Panc1 (cell line): ENCODE measurements around the gene TMEM271. TPM values are rescaled to one million over a fixed set of nuclear protein-coding genes. Genes with fewer than 3 reads are reported as not detected.

Experiments used
- ATAC-seq: fragments of 200-7000 bp; cut with Tn5 transposase; 2 replicates; pipeline ENCODE4 v1.9.1; 2020; ENCODE audit warnings: mild to moderate bottlenecking, moderate library complexity
- BruUV-seq: library from RNA; stranded (reverse); fragments of 400-500 nt; replicated peaks from 2 replicates; lab custom pipeline; 2021; lab: Mats Ljungman, UMichigan
- CTCF ChIA-PET: fragments of 300-600 bp; sonication (Branson Sonifier 250); formaldehyde crosslinking; loops from one replicate; lab custom pipeline; 2022; ENCODE audit warnings: antibody characterized with exemption; lab: Charles Lee
- POLR2A ChIA-PET: fragments of 300-600 bp; sonication (Branson Sonifier 250); formaldehyde crosslinking; loops from one replicate; lab custom pipeline; 2022; ENCODE audit warnings: antibody characterized with exemption; lab: Charles Lee
- DNase-seq: peaks from one replicate; pipeline ENCODE4 v3.0.0-alpha.2; 2010; ENCODE audit warnings: low read depth, low spot score
- H3K27ac ChIP-seq: 2 replicates; pipeline ENCODE4 v1.5.1; 2011; ENCODE audit warnings: mild to moderate bottlenecking, low read length, inconsistent platforms
- H3K27me3 ChIP-seq: fragments of 200-500 bp; sonication (Bioruptor generic); 2 replicates; pipeline ENCODE4 v1.6.0; 2014; ENCODE audit warnings: low read length, inconsistent platforms; ENCODE audit not compliant: control insufficient read depth, insufficient read depth
- H3K36me3 ChIP-seq: fragments of 200-500 bp; sonication (Bioruptor generic); 2 replicates; pipeline ENCODE4 v1.5.1; 2014; ENCODE audit warnings: inconsistent platforms, mild to moderate bottlenecking, low read length, moderate library complexity; ENCODE audit not compliant: control insufficient read depth, insufficient read depth
- H3K4me1 ChIP-seq: 2 replicates; pipeline ENCODE4 v1.5.1; 2011; ENCODE audit warnings: inconsistent platforms, mild to moderate bottlenecking, low read length, moderate library complexity; ENCODE audit not compliant: control insufficient read depth, insufficient read depth
- H3K4me3 ChIP-seq, 2 experiments: 2 replicates each; pipeline ENCODE4 v1.5.1; 2011 to 2012; ENCODE audit warnings: low read depth in 2 of 2, low read length in 2 of 2, mild to moderate bottlenecking in 2 of 2, inconsistent platforms in 1 of 2, moderate library complexity in 1 of 2
- H3K9me3 ChIP-seq: fragments of 200-500 bp; sonication (Bioruptor generic); 2 replicates; pipeline ENCODE4 v1.5.1; 2014; ENCODE audit warnings: low read depth, mild to moderate bottlenecking, inconsistent platforms, low read length, moderate library complexity; ENCODE audit not compliant: control insufficient read depth, insufficient read depth
- POLR2AphosphoS5 ChIP-seq: IDR thresholded peaks from 2 replicates; pipeline ENCODE4 v1.6.1; 2012; ENCODE audit warnings: mild to moderate bottlenecking, low read depth, low read length, moderate library complexity
- SIN3A ChIP-seq: IDR thresholded peaks from 2 replicates; pipeline ENCODE4 v1.6.1; 2012; ENCODE audit warnings: low read depth, mild to moderate bottlenecking, low read length, moderate library complexity, borderline replicate concordance; ENCODE audit not compliant: insufficient read depth
- TCF7L2 ChIP-seq: IDR thresholded peaks from 2 replicates; pipeline ENCODE4 v1.6.1; 2011; ENCODE audit warnings: mild to moderate bottlenecking, low read depth, low read length, inconsistent platforms
- in situ Hi-C: cut with HindIII; loops from 2 replicates; pipeline ENCODE4 v1.10.0; 2016; ENCODE audit warnings: low sequenced_read_pairs, low pct_unique_long_range_greater_than_20kb
- intact Hi-C: fragments of 100-400 bp; cut with micrococcal nuclease; formaldehyde crosslinking; loops from one replicate; pipeline ENCODE4 v1.10.0; 2022; ENCODE audit not compliant: unreplicated experiment
- total RNA-seq: library from RNA; stranded (reverse); gene quantifications from one replicate; pipeline ENCODE4 v1.2.1, GENCODE V29; 2021; ENCODE audit not compliant: unreplicated experiment
- TF ChIP-seq, protein P1 (sequence below), 2 experiments: IDR thresholded peaks; 2 replicates each; pipeline ENCODE4 v1.6.1; 2011 to 2012; ENCODE audit warnings: low read depth in 2 of 2, control low read depth in 1 of 2, low read length in 1 of 2, mild to moderate bottlenecking in 1 of 2, moderate library complexity in 1 of 2; ENCODE audit not compliant: insufficient read depth in 1 of 2
- TF ChIP-seq, protein P2 (sequence below): fragments of 450-650 bp; IDR thresholded peaks from 2 replicates; pipeline ENCODE4 v1.5.1; 2017; ENCODE audit warnings: mild to moderate bottlenecking

The TMEM271 gene
- total RNA-seq, 1 experiment from 2014 or later, result not detected

DNA sequence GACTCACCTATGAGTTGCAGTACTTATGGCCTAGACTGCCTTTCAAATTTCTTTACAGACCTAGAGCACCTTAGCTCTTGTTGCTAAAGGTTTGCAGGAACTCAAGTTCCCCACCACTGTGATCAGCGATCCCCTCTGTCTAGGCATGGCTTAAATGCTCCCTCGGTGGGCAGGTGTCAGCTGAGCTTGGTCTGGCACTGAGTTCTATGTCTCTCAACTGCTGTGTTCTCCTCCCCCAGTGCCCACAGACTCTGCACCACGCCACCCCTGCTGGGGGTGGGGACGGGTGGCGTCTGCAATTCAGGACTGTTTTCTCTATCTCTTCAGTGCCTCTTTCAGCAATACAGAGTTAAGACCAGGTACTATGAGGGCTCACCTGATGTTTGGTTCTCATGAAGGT is 30.5 kb downstream of the TMEM271 start:
- no peak overlapping the region for H3K4me3 ChIP-seq
- ATAC-seq (no peak), DNase-seq (no peak)
- CTCF ChIA-PET, result no interaction called here
- POLR2A ChIA-PET, result interaction anchor here (0.6 kb wide), 1 partner anchor 70 kb away, joined by 15 read pairs; no protein-coding TSS in a partner anchor
- intact Hi-C loops, result no loop called here
- in situ Hi-C loops, result no loop called here
- no peak overlapping the region for H3K27ac ChIP-seq
- H3K36me3 ChIP-seq, result no peaks in the 10 kb centered on the region
- TF ChIP-seq, protein P1, sequence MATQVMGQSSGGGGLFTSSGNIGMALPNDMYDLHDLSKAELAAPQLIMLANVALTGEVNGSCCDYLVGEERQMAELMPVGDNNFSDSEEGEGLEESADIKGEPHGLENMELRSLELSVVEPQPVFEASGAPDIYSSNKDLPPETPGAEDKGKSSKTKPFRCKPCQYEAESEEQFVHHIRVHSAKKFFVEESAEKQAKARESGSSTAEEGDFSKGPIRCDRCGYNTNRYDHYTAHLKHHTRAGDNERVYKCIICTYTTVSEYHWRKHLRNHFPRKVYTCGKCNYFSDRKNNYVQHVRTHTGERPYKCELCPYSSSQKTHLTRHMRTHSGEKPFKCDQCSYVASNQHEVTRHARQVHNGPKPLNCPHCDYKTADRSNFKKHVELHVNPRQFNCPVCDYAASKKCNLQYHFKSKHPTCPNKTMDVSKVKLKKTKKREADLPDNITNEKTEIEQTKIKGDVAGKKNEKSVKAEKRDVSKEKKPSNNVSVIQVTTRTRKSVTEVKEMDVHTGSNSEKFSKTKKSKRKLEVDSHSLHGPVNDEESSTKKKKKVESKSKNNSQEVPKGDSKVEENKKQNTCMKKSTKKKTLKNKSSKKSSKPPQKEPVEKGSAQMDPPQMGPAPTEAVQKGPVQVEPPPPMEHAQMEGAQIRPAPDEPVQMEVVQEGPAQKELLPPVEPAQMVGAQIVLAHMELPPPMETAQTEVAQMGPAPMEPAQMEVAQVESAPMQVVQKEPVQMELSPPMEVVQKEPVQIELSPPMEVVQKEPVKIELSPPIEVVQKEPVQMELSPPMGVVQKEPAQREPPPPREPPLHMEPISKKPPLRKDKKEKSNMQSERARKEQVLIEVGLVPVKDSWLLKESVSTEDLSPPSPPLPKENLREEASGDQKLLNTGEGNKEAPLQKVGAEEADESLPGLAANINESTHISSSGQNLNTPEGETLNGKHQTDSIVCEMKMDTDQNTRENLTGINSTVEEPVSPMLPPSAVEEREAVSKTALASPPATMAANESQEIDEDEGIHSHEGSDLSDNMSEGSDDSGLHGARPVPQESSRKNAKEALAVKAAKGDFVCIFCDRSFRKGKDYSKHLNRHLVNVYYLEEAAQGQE (IDR thresholded peaks at IDR 0.05; ENCODE audit: insufficient read depth in 1 of 2, low read depth in 2 of 2, low read length in 1 of 2), result no peak
- TF ChIP-seq TCF7L2 (no peak), POLR2AphosphoS5 (no peak), SIN3A (no peak)
- TF ChIP-seq, protein P2, sequence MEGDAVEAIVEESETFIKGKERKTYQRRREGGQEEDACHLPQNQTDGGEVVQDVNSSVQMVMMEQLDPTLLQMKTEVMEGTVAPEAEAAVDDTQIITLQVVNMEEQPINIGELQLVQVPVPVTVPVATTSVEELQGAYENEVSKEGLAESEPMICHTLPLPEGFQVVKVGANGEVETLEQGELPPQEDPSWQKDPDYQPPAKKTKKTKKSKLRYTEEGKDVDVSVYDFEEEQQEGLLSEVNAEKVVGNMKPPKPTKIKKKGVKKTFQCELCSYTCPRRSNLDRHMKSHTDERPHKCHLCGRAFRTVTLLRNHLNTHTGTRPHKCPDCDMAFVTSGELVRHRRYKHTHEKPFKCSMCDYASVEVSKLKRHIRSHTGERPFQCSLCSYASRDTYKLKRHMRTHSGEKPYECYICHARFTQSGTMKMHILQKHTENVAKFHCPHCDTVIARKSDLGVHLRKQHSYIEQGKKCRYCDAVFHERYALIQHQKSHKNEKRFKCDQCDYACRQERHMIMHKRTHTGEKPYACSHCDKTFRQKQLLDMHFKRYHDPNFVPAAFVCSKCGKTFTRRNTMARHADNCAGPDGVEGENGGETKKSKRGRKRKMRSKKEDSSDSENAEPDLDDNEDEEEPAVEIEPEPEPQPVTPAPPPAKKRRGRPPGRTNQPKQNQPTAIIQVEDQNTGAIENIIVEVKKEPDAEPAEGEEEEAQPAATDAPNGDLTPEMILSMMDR, result no peak
- BruUV-seq, result no TSS peak
- no peaks in the 10 kb centered on the region for H3K4me1 ChIP-seq
- H3K9me3 ChIP-seq, result no peaks in the 10 kb centered on the region
- no peaks in the 10 kb centered on the region; the same call in 1 of the 2 replicates for H3K27me3 ChIP-seq

DNA sequence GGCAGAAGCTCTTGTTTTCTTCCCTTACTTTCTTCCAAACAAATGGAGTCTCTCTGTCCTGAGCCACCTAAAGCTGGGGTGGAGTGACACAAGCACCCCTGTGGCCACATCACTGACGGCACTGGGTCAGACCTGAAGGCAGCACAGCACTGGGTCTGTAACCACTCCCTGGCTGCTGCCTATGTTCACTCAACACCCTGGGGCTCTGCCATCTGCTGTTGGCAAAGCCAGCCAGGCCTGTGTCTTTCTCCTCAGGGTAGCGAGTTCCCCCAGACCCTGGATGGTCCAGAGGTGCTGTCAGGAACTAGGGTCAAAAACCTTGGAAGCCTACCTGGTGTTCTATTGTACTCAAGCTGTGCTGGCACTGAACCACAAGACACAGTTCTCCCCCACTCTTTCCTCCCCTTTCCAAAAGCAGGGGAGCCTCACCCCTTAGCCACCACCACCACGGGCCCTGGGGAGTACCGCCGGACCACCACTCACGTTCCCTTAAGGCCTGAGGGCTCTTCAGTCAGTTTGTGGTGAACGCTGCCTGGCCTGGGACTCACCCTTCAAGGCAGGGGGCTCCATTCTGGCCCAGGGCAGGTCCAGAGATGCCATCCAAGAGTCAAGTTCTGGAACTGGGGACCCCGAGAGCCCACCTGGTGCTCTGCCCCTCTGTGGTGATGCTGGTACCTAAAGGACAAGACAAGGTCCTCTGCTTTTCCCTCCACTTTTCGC is 31.5 kb downstream of the TMEM271 start:
- ChIA-PET POLR2A (no interaction called here), CTCF (no interaction called here)
- no TSS peak for BruUV-seq

More for the DNA sequence above, 31.5 kb downstream of the TMEM271 start:
- Histone ChIP-seq H3K36me3 (no peaks in the 10 kb centered on the region), H3K27ac (no peak overlapping the region), H3K27me3 (no peaks in the 10 kb centered on the region; the same call in 1 of the 2 replicates), H3K4me1 (no peaks in the 10 kb centered on the region), H3K9me3 (no peaks in the 10 kb centered on the region), H3K4me3 (no peak overlapping the region)
- intact Hi-C loops, result no loop called here
- ATAC-seq, result no peak
- DNase-seq, result no peak
- in situ Hi-C loops, result no loop called here
- TF ChIP-seq, protein P1 (IDR thresholded peaks at IDR 0.05; ENCODE audit: insufficient read depth in 1 of 2, low read depth in 2 of 2, low read length in 1 of 2), result no peak
- TF ChIP-seq TCF7L2, result no peak
- TF ChIP-seq SIN3A, result no peak
- TF ChIP-seq POLR2AphosphoS5, result no peak
- TF ChIP-seq, protein P2, result no peak
